ENCODE data around the gene MCC.

Gene MCC

GRCh38 chr5:113064806-113065205 is 423.4 kb downstream of the MCC start:
- Histone ChIP-seq H3K4me1 (ENCODE audit: control insufficient read depth, insufficient read depth, low read length) (peaks cover 8% of the 10 kb centered on the region), H3K36me3 (ENCODE audit: control insufficient read depth, insufficient read depth, low read length) (peaks cover 39% of the 10 kb centered on the region), H3K4me3 (ENCODE audit: low read depth, low read length) (no peak overlapping the region)

GRCh38 chr5:113063927-113064326 is 424.3 kb downstream of the MCC start:
- peaks cover 6% of the 10 kb centered on the region; the same call in 1 of the 2 replicates for H3K4me1 ChIP-seq (ENCODE audit: control insufficient read depth, insufficient read depth, low read length)
- no peaks in the 10 kb centered on the region for H3K27me3 ChIP-seq (ENCODE audit: control insufficient read depth, insufficient read depth, low read length)
- no peak overlapping the region for H3K27ac ChIP-seq (ENCODE audit: low read depth, low read length)
- H3K9ac ChIP-seq (ENCODE audit: low read length) = no peak overlapping the region
- peaks cover 43% of the 10 kb centered on the region for H3K36me3 ChIP-seq (ENCODE audit: control insufficient read depth, insufficient read depth, low read length)
- no peak overlapping the region for H3K4me3 ChIP-seq (ENCODE audit: low read depth, low read length)
- no peaks in the 10 kb centered on the region for H3K9me3 ChIP-seq (ENCODE audit: control insufficient read depth, insufficient read depth, low read depth, low read length)

More at GRCh38 chr5:113064806-113065205, 423.4 kb downstream of the MCC start:
- Histone ChIP-seq H3K27me3 (ENCODE audit: control insufficient read depth, insufficient read depth, low read length) (no peaks in the 10 kb centered on the region), H3K9ac (ENCODE audit: low read length) (no peak overlapping the region), H3K9me3 (ENCODE audit: control insufficient read depth, insufficient read depth, low read depth, low read length) (no peaks in the 10 kb centered on the region), H3K27ac (ENCODE audit: low read depth, low read length) (no peak overlapping the region)

GRCh38 chr5:113062869-113063508 is 425.3 kb downstream of the MCC start:
- H3K4me1 ChIP-seq (ENCODE audit: control insufficient read depth, insufficient read depth, low read length) = peaks cover 5% of the 10 kb centered on the region; the same call in 1 of the 2 replicates
- peaks cover 48% of the 10 kb centered on the region for H3K36me3 ChIP-seq (ENCODE audit: control insufficient read depth, insufficient read depth, low read length)

DNA sequence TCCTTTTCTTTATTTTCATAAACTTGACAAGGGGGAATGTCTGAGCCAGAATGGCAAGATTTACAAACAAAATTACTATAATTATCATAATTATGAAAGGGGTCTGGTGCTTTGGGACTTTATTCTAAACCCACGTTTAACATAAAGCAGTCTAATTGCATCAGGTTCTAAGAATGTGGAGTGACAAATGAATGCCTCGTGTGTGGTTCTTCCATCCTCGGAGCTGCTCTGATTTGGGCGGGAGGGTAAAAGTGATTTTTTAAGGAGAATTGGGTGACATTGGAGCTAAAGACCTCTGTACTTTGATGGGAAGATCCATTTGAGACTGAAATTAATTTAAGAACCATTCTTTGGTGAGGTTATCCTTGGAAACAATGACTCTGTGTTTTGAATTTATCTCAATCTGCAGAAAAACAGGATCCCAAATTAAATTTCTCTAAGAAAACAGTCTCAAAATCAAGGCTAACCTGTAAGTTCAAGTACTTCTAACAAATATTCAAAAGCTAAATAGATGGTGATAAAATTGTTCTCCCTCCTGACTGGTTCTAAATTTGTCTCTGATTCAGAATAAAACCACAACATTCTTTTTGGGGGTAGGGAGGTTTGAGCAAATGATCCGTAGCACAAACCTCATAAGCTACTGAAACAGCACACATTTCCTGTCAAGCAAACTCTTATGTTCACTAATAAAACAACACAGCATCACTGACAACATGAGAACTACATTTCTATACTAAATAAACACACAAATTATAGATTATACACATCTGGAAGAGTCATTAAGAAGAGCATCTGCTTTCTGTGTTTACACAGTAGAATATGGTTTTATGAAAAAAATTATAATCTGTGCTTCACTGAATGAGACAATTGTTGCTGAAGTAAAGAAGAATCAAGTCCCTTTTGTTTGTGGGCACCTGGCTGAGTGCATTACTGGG is 426.1 kb downstream of the MCC start:
- no peaks in the 10 kb centered on the region for H3K9me3 ChIP-seq (ENCODE audit: control insufficient read depth, insufficient read depth, low read depth, low read length)
- H3K4me1 ChIP-seq (ENCODE audit: control insufficient read depth, insufficient read depth, low read length) = peaks cover 5% of the 10 kb centered on the region; the same call in 1 of the 2 replicates
- H3K27ac ChIP-seq (ENCODE audit: low read depth, low read length) = no peak overlapping the region
- no peak overlapping the region for H3K9ac ChIP-seq (ENCODE audit: low read length)
- peaks cover 46% of the 10 kb centered on the region for H3K36me3 ChIP-seq (ENCODE audit: control insufficient read depth, insufficient read depth, low read length)
- no peak overlapping the region for H3K4me3 ChIP-seq (ENCODE audit: low read depth, low read length)
- no peaks in the 10 kb centered on the region for H3K27me3 ChIP-seq (ENCODE audit: control insufficient read depth, insufficient read depth, low read length)

More at GRCh38 chr5:113062869-113063508, 425.3 kb downstream of the MCC start:
- H3K4me3 ChIP-seq (ENCODE audit: low read depth, low read length) = no peak overlapping the region
- no peaks in the 10 kb centered on the region for H3K27me3 ChIP-seq (ENCODE audit: control insufficient read depth, insufficient read depth, low read length)
- H3K27ac ChIP-seq (ENCODE audit: low read depth, low read length) = no peak overlapping the region
- H3K9ac ChIP-seq (ENCODE audit: low read length) = no peak overlapping the region
- H3K9me3 ChIP-seq (ENCODE audit: control insufficient read depth, insufficient read depth, low read depth, low read length) = no peaks in the 10 kb centered on the region

- peaks cover 42% of the 10 kb centered on the region for H3K36me3 ChIP-seq (ENCODE audit: control insufficient read depth, insufficient read depth, low read length)
- H3K9me3 ChIP-seq (ENCODE audit: control insufficient read depth, insufficient read depth, low read depth, low read length) = no peaks in the 10 kb centered on the region
- H3K27ac ChIP-seq (ENCODE audit: low read depth, low read length) = no peak overlapping the region
- H3K9ac ChIP-seq (ENCODE audit: low read length) = no peak overlapping the region
- no peak overlapping the region for H3K4me3 ChIP-seq (ENCODE audit: low read depth, low read length)
- peaks cover 5% of the 10 kb centered on the region; the same call in 1 of the 2 replicates for H3K4me1 ChIP-seq (ENCODE audit: control insufficient read depth, insufficient read depth, low read length)
- no peaks in the 10 kb centered on the region for H3K27me3 ChIP-seq (ENCODE audit: control insufficient read depth, insufficient read depth, low read length)
These were observed 427.7 kb downstream of the MCC start for GRCh38 chr5:113060408-113061025.

DNA sequence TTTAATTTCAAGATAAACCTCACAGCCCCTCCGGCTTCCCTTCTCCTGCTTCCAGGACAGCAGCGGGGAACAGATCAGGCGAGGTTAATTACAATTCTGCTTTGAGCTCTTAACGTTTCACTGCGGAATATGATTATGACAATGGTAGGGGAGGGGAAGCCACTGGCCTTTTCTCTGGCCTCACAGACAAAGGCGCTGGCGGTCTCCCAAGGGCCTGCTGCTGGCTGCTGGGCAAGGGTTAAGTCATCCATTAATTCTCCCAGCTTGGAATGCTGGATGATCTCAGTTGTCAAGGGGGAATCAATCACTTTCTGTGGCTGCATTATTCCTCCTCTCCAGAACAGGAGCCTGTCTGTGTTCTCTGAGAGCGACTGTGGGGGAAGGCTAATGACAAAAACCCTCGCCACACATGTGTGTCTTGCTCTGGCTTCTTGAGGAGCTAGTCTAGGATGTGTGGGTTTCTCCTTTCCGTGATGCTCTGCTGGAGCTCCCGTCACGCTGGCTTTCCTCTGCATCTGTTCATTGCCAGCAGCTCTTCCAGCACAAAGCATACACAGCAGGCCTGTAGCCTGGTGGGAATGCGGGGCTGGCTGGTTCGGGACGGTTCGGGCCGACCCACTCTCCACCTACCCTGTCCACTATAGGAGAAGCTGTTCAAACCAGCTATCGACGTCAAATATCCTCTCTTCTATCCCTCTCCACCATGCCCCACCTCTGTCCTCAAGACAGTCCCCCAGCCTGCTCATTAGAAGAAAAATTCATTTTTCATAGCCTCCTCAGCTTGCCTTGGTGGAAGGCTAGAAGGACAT is 428.8 kb downstream of the MCC start:
- Histone ChIP-seq H3K36me3 (ENCODE audit: control insufficient read depth, insufficient read depth, low read length) (peaks cover 36% of the 10 kb centered on the region), H3K27me3 (ENCODE audit: control insufficient read depth, insufficient read depth, low read length) (no peaks in the 10 kb centered on the region), H3K4me3 (ENCODE audit: low read depth, low read length) (no peak overlapping the region), H3K4me1 (ENCODE audit: control insufficient read depth, insufficient read depth, low read length) (peaks cover 5% of the 10 kb centered on the region; the same call in 1 of the 2 replicates), H3K9ac (ENCODE audit: low read length) (no peak overlapping the region), H3K9me3 (ENCODE audit: control insufficient read depth, insufficient read depth, low read depth, low read length) (no peaks in the 10 kb centered on the region), H3K27ac (ENCODE audit: low read depth, low read length) (no peak overlapping the region)

GRCh38 chr5:113058706-113059226 is 429.5 kb downstream of the MCC start:
- Histone ChIP-seq H3K27me3 (ENCODE audit: control insufficient read depth, insufficient read depth, low read length) (no peaks in the 10 kb centered on the region), H3K9ac (ENCODE audit: low read length) (no peak overlapping the region), H3K9me3 (ENCODE audit: control insufficient read depth, insufficient read depth, low read depth, low read length) (no peaks in the 10 kb centered on the region), H3K4me1 (ENCODE audit: control insufficient read depth, insufficient read depth, low read length) (peaks cover 5% of the 10 kb centered on the region; the same call in 1 of the 2 replicates), H3K27ac (ENCODE audit: low read depth, low read length) (no peak overlapping the region), H3K4me3 (ENCODE audit: low read depth, low read length) (no peak overlapping the region), H3K36me3 (ENCODE audit: control insufficient read depth, insufficient read depth, low read length) (peaks cover 33% of the 10 kb centered on the region)

DNA sequence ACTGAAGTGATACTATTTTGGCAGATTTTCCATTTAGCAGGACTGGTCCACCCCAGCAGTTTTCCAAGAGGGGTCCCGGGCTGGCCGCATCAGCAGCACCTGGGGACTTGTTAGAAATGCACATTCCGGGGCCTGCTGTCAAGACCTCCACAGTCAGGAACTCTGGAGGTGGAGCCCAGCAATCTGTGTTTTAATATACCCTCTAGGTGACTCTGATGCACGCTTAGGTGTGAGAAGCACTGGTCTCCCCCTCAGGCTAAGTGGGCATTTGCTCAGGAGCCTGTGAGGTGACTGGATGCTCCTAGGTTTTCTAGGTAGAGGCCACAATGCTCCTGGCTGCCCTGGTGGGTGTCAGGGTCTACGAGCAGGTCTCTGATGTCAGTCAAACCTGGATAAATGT is 430.0 kb downstream of the MCC start:
- Histone ChIP-seq H3K36me3 (ENCODE audit: control insufficient read depth, insufficient read depth, low read length) (peaks cover 33% of the 10 kb centered on the region), H3K4me1 (ENCODE audit: control insufficient read depth, insufficient read depth, low read length) (peaks cover 5% of the 10 kb centered on the region; the same call in 1 of the 2 replicates), H3K27me3 (ENCODE audit: control insufficient read depth, insufficient read depth, low read length) (no peaks in the 10 kb centered on the region), H3K4me3 (ENCODE audit: low read depth, low read length) (no peak overlapping the region), H3K9me3 (ENCODE audit: control insufficient read depth, insufficient read depth, low read depth, low read length) (no peaks in the 10 kb centered on the region), H3K27ac (ENCODE audit: low read depth, low read length) (no peak overlapping the region), H3K9ac (ENCODE audit: low read length) (no peak overlapping the region)

- Histone ChIP-seq H3K36me3 (ENCODE audit: control insufficient read depth, insufficient read depth, low read length) (peaks cover 26% of the 10 kb centered on the region), H3K9me3 (ENCODE audit: control insufficient read depth, insufficient read depth, low read depth, low read length) (no peaks in the 10 kb centered on the region), H3K4me3 (ENCODE audit: low read depth, low read length) (no peak overlapping the region), H3K27me3 (ENCODE audit: control insufficient read depth, insufficient read depth, low read length) (no peaks in the 10 kb centered on the region), H3K4me1 (ENCODE audit: control insufficient read depth, insufficient read depth, low read length) (peaks cover 5% of the 10 kb centered on the region; the same call in 1 of the 2 replicates), H3K27ac (ENCODE audit: low read depth, low read length) (no peak overlapping the region), H3K9ac (ENCODE audit: low read length) (no peak overlapping the region)
These were observed 430.7 kb downstream of the MCC start for GRCh38 chr5:113057557-113057984.

DNA sequence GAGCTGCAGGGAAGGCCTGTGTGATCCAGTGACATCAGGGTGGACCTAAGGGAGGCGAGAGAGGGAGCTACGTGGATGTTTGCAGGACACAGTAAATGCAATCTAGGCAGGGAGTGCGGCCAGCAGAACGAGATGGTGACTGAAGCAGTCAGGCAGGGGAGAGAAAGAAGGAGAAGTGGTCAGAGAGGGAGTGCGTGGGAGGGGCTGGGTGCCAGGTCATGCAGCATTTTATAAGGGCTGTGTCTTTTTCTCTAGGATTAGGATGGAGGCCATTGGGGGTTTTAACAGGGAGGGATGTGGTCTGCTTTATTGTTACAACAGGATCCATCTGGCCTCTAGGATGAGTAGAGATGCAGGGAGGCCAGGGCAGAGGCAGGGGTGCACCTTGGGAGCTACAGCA is 431.3 kb downstream of the MCC start:
- Histone ChIP-seq H3K36me3 (ENCODE audit: control insufficient read depth, insufficient read depth, low read length) (peaks cover 25% of the 10 kb centered on the region), H3K4me3 (ENCODE audit: low read depth, low read length) (no peak overlapping the region), H3K4me1 (ENCODE audit: control insufficient read depth, insufficient read depth, low read length) (peaks cover 5% of the 10 kb centered on the region; the same call in 1 of the 2 replicates), H3K9ac (ENCODE audit: low read length) (no peak overlapping the region), H3K27ac (ENCODE audit: low read depth, low read length) (no peak overlapping the region), H3K9me3 (ENCODE audit: control insufficient read depth, insufficient read depth, low read depth, low read length) (no peaks in the 10 kb centered on the region), H3K27me3 (ENCODE audit: control insufficient read depth, insufficient read depth, low read length) (no peaks in the 10 kb centered on the region)

All from HUES6 (cell line).